Measurements from ENCODE around the gene ALPK3.

ALPK3 gene, protein sequence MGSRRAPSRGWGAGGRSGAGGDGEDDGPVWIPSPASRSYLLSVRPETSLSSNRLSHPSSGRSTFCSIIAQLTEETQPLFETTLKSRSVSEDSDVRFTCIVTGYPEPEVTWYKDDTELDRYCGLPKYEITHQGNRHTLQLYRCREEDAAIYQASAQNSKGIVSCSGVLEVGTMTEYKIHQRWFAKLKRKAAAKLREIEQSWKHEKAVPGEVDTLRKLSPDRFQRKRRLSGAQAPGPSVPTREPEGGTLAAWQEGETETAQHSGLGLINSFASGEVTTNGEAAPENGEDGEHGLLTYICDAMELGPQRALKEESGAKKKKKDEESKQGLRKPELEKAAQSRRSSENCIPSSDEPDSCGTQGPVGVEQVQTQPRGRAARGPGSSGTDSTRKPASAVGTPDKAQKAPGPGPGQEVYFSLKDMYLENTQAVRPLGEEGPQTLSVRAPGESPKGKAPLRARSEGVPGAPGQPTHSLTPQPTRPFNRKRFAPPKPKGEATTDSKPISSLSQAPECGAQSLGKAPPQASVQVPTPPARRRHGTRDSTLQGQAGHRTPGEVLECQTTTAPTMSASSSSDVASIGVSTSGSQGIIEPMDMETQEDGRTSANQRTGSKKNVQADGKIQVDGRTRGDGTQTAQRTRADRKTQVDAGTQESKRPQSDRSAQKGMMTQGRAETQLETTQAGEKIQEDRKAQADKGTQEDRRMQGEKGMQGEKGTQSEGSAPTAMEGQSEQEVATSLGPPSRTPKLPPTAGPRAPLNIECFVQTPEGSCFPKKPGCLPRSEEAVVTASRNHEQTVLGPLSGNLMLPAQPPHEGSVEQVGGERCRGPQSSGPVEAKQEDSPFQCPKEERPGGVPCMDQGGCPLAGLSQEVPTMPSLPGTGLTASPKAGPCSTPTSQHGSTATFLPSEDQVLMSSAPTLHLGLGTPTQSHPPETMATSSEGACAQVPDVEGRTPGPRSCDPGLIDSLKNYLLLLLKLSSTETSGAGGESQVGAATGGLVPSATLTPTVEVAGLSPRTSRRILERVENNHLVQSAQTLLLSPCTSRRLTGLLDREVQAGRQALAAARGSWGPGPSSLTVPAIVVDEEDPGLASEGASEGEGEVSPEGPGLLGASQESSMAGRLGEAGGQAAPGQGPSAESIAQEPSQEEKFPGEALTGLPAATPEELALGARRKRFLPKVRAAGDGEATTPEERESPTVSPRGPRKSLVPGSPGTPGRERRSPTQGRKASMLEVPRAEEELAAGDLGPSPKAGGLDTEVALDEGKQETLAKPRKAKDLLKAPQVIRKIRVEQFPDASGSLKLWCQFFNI (N-terminal part only)

DNA sequence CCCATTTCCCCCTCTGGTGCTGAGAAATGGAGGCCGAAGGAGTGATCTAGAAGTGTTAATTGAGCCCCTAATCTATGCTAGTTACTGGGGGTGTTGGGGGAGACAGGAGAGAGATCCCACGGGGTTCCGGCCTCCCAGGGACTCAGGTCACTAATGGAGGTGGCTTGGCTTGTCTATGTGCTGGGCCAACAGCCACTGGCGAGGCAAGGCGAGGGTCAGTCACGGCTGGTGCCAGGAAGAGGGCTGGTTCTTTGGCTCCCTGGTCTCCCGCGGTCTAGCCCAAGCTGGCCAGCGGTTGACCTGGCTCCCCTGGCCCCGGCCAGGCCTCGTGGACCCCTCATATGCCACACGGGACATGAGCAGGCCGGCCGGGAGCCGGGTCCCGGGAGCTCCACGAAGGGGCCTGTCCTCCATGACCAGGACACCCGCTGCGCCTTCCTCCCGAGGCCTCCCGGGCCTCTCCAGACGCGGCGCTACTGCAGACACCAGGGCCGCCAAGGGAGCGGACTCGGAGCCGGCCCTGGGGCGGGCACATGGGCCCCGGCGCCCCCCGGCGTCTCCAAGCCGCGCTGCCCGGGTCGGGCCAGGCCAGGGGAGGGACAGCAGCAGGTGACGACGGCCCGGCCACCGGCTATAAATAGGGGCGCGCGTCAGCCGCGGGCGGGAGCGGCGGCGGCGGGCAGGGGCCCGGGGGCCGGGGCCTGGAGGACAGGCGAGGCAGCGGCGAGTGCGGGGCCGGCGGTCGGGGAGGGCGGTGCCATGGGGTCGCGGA lies at the start of gene ALPK3:
Gene ALPK3, plus strand, starts transcription at position 663 of the 772 bp plus-strand sequence. Its CDS starts 97 bp downstream, at position 760.
- no peak for DNase-seq

- DNase-seq, result no peak
These were observed 45.1 kb upstream of the ALPK3 start for GRCh38 chr15:84772031-84772430.

GRCh38 chr15:84772467-84772866 lies 44.7 kb upstream of the ALPK3 start:
- no peak for DNase-seq

GRCh38 chr15:84773716-84774115 lies 43.4 kb upstream of the ALPK3 start:
- DNase-seq, result no peak

DNA sequence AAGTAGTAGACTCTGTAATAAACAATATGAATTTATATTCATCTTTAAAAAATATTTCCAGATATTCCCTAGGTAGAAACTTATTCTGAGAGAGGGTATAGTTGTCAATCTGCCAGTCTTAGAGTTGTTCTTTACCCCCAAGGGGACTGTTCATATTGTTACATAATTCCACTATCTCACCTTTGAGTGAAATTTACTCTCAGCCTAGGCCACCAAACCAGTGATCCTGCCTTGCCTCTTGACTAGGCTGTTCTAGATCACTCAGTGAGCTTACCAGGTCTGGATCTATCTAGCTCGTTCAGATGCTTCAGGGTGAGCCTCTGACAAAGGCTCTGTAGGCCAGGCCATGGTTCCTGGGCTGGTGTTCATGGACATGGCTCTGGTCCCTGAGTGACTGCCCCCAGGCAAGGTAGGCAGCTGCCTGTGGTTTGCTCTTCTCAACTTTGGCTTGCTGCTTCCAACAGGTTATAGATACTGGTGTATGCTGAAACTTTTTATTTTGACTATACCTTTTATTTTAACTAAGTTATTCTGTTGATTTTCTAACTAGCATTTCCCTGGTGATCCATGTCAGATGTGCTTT lies 41.2 kb upstream of the ALPK3 start:
- no peak for DNase-seq

GRCh38 chr15:84778194-84778593 lies 39.0 kb upstream of the ALPK3 start:
- no peak for DNase-seq

GRCh38 chr15:84780492-84780891 lies 36.7 kb upstream of the ALPK3 start:
- no peak for DNase-seq

- no peak for DNase-seq
These were observed 35.7 kb upstream of the ALPK3 start for GRCh38 chr15:84781495-84781894.

DNA sequence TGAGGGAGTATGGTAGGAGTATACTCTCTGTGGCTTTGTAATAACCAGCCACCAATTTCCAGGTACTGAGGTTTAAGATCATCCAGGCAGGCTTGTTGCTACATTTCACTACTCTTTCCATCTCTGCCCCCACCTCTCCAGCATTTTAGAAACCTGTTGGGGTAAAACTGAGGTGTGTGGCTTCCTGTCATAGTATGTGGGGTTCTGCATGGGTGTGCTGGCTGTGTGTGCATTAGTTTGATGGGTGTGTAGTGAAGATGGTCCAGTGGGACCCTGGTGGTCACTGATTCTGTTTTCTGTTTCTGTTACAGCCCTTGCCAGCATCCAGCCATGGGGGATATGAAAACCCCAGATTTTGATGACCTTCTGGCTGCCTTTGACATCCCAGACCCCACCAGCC lies 34.8 kb upstream of the ALPK3 start:
- no peak for DNase-seq

DNA sequence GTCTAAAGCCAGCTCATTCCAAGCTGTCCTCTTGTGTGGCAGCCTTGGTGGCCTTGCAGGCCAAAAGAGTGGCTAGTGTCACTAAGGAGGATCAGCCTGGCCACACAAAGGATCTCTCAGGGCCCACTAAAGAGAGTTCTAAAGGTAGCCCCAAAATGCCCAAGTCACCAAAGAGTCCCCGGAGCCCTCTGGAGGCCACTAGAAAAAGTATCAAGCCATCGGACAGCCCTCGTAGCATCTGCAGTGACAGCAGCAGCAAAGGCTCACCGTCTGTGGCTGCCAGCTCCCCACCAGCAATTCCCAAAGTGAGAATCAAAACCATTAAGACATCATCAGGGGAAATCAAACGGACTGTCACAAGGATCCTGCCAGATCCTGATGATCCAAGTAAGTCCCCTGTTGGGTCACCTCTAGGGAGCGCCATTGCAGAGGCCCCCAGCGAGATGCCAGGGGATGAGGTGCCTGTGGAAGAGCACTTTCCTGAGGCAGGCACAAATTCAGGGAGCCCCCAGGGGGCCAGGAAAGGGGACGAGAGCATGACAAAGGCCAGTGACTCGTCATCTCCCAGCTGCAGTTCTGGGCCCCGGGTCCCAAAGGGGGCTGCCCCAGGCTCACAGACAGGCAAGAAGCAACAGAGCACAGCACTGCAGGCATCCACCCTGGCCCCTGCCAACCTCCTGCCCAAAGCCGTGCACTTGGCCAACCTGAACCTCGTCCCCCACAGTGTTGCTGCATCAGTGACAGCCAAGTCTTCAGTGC lies 33.5 kb upstream of the ALPK3 start:
- DNase-seq, result no peak

GRCh38 chr15:84784262-84784661 lies 32.9 kb upstream of the ALPK3 start:
- DNase-seq, result no peak

DNA sequence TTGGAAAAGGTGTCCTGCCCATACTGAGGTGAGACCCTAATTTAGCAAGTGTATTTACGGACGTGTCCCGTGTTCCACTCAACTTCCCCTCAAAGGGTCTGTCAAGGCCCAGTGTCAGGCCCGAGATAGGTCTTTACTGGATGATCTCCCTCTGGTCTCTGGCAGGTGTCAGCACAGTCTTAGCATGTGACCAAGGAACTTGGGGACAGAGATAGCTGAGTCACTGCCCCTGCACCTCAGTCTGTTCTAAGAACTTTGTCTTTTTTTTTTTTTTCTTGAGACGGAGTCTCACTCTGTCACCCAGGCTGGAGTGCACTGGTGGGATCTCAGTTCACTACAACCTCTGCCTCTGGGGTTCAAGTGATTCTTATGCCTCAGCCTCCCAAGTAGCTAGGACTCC lies 32.1 kb upstream of the ALPK3 start:
- no peak for DNase-seq

DNA sequence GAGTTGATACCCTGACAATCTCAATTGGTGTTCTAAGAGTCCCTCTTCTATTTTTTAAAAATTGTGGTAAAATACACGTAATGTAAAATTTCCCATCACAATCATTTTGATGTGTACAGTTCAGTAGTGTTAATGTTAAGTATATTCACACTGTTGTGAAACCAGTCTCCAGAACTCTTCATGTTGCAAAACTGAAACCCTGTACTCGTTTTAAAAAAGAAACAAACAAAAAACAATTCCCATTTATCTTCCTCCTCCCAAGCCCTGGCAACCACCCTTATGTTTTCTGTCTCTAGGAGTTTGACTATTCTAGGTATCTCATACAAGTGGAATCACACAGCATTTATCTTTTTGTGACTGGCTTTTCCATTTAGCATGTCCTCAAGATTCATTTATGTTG lies 28.7 kb upstream of the ALPK3 start:
- no peak for DNase-seq

DNA sequence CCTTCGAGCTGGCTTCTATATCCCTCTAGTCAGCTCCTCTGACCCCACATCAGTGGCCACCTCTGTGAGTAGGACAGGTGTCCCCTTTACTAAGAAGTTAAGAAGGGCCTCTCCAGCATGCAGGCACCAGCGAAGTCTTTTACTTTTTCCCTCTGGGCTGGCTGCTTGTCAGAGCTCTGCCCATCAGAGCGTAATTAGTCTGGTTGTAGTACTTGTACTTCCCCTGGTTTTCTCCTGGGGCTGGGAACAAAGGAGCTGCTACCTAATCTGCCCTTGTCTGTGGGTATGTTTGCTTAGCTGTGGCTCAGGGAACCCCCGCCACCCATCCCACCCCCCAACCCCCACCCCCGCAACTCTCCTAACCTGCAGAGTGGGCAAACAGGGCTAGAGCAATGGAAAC lies 27.4 kb upstream of the ALPK3 start:
- no peak for DNase-seq

GRCh38 chr15:84790676-84791075 lies 26.5 kb upstream of the ALPK3 start:
- DNase-seq, result no peak

DNA sequence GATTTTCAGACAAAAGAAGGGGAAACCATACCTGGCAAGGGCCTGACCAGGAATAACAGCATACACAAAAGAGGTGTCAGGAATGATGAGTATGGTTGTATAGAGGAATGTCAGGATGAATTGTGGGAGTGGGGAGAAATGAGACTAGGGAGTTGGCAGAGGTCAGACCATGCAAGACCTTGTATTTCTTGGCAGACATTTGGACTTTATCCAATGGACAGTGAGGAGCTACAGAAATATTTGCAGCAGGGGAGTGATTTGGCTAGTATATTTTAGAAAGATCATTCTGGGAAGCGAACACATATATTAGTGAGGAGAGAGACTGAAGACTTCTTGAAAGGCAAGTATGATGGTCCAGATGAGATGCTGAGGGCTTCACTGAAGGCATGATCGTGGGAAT lies 25.4 kb upstream of the ALPK3 start:
- DNase-seq, result no peak

DNA sequence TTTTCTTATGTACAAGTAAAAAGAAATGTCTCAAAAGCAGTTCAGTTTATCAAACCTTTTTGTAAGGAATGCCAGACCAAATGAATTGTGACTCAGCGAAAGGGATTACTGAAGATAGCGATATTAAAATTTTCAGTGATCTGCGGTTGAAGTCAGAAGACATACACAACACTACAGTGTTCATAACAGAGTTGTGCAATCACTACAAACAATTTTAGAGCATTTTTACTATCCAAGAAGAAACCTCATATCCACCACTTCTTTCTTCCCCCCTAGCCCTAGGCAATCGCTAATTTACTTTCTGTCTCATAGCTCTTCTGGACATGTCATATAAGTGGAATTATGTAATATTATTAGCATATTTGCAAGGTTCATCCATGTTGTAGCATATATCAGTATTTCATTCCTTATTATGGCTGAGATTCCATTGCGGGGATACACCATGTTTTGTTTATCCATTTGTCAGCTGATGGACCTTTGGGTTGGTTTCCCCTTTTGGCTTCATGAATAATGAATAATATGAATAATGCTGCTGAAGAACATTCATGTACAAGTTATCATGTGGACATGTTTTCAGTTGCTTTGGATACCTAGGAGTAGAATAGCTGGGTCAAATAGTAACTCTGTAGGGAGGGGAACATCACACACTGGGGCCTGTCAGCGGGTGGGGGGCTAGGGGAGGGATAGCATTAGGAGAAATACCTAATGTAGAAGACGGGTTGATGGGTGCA lies 23.6 kb upstream of the ALPK3 start:
- no peak for DNase-seq

- DNase-seq, result no peak
These were observed 23.0 kb upstream of the ALPK3 start for GRCh38 chr15:84794162-84794547.

DNA sequence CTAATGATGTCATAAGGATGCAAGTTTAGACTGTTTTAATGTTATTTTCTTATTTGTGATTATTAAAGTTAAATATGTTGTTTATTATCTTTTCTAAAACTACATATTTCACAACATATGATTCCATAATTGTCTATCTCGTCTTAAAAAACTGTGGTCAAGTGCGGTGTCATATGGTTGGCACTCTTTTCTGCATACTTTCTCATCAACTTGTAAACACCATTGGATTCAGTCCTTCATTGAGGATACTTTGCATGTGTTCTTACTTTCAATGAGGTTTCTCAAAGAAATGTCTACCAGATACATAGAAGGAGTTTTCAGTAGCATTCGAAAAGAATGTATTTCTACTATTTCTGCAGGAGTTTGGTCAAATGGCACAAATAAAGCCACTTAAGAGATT lies 22.0 kb upstream of the ALPK3 start:
- no peak for DNase-seq

GRCh38 chr15:84797212-84797611 lies 19.9 kb upstream of the ALPK3 start:
- no peak for DNase-seq

- no peak for DNase-seq
These were observed 19.4 kb upstream of the ALPK3 start for GRCh38 chr15:84797801-84798200.
